ENCODE data around the gene PNPLA5. TPM values are rescaled to one million over a fixed set of nuclear protein-coding genes. Genes with fewer than 3 reads are reported as not detected.

PNPLA5 gene
- total and polyA plus RNA-seq, 11 donors = not detected

GRCh38 chr22:43862882-43863202 lies 29.0 kb downstream of the PNPLA5 start:
- DNase-seq (no peak), ATAC-seq (no peak)
- TF ChIP-seq CTCF (IDR thresholded peaks at IDR 0.05) (no peak), POLR2A (IDR thresholded peaks at IDR 0.05) (no peak)
- Histone ChIP-seq H3K36me3 (no peaks in the 10 kb centered on the region), H3K4me1 (peaks cover 0 to 14% (median 0%) of the 10 kb centered on the region in 12 donors), H3K4me3 (no peak overlapping the region), H3K27me3 (peaks cover 8 to 65% (median 28%) of the 10 kb centered on the region in 9 donors), H3K27ac (no peak overlapping the region), H3K9me3 (no peaks in the 10 kb centered on the region)
- intact Hi-C loops (cut with DNase I) = no loop called here
- WGBS, 4 donors = 71 to 80% (median 73%) methylated on average over 11 of the region's 11 CpGs

GRCh38 chr22:43862074-43862881 lies 29.5 kb downstream of the PNPLA5 start, which contains the start of gene SULT4A1:
Gene SULT4A1 (minus strand): TSS chr22:43862513. CDS start chr22:43862382, 131 bp downstream.
- TF ChIP-seq CTCF (IDR thresholded peaks at IDR 0.05) = no peak
- TF ChIP-seq POLR2A (IDR thresholded peaks at IDR 0.05) = no peak
- H3K4me3 ChIP-seq = peak within 1 kb of the TSS in 2 of 12 donors; percentile 9 to 37
- intact Hi-C loops (cut with DNase I) = no loop called here
- H3K27ac ChIP-seq = no peak within 1 kb of the TSS
- H3K9me3 ChIP-seq = peaks cover 0 to 3% (median 0%) of the 10 kb centered on the region in 12 donors
- H3K4me1 ChIP-seq = peaks cover 0 to 14% (median 0%) of the 10 kb centered on the region in 12 donors
- no peak for DNase-seq
- WGBS, 4 donors = 1 to 8% (median 3%) methylated on average over 7 to 121 of the region's 121 CpGs
- peak in 3 of 4 donors; percentile 34 to 50 (median 37) for ATAC-seq
- H3K27me3 ChIP-seq = peaks cover 8 to 65% (median 28%) of the 10 kb centered on the region in 9 donors
- H3K36me3 ChIP-seq = no peaks in the 10 kb centered on the region

- intact Hi-C loops (cut with DNase I) = no loop called here
- Histone ChIP-seq H3K4me3 (no peak overlapping the region), H3K27ac (no peak overlapping the region), H3K36me3 (no peaks in the 10 kb centered on the region), H3K4me1 (peaks cover 0 to 14% (median 0%) of the 10 kb centered on the region in 12 donors), H3K9me3 (peaks cover 0 to 11% (median 0%) of the 10 kb centered on the region in 12 donors), H3K27me3 (peaks cover 8 to 64% (median 28%) of the 10 kb centered on the region in 9 donors)
- WGBS, 4 donors = 37 to 50% (median 42%) methylated on average over 9 of the region's 9 CpGs
- DNase-seq (no peak), ATAC-seq (no peak)
- TF ChIP-seq POLR2A (IDR thresholded peaks at IDR 0.05) (no peak), CTCF (IDR thresholded peaks at IDR 0.05) (no peak)
Observed at GRCh38 chr22:43861529-43861928, 30.3 kb downstream of the PNPLA5 start.

GRCh38 chr22:43860831-43861230 lies 31.0 kb downstream of the PNPLA5 start:
- Histone ChIP-seq H3K9me3 (peaks cover 0 to 15% (median 0%) of the 10 kb centered on the region in 12 donors), H3K36me3 (no peaks in the 10 kb centered on the region), H3K27me3 (peaks cover 8 to 61% (median 28%) of the 10 kb centered on the region in 9 donors), H3K4me3 (no peak overlapping the region), H3K27ac (no peak overlapping the region), H3K4me1 (peaks cover 0 to 14% (median 0%) of the 10 kb centered on the region in 12 donors)
- DNase-seq (peak in 1 of 5 donors; percentile 34), ATAC-seq (no peak)
- intact Hi-C loops (cut with DNase I) = no loop called here
- WGBS, 4 donors = 69 to 76% (median 72%) methylated on average over 12 of the region's 12 CpGs
- TF ChIP-seq POLR2A (IDR thresholded peaks at IDR 0.05) = no peak
- no peak for TF ChIP-seq CTCF (IDR thresholded peaks at IDR 0.05)

All from heart left ventricle (tissue), 16 donors.